ENCODE measurements around the gene EHMT1. TPM values are rescaled to one million over a fixed set of nuclear protein-coding genes. Genes with fewer than 3 reads are reported as not detected.

EHMT1 gene
- total and polyA plus RNA-seq, 2 of the 13 experiments (the other 11 are each of a cell fraction or from before 2014, with no cell fraction given), result 23.0 to 27.1 TPM

GRCh38 chr9:137709411-137710101 lies 90.8 kb downstream of the EHMT1 start:
- H3K4me2 ChIP-seq (ENCODE audit: low read depth, low read length), result no peak overlapping the region
- WGBS (ENCODE audit: low lambda C conversion rate), result 95% methylated on average over 4 of the region's 14 CpGs
- H3K9ac ChIP-seq (ENCODE audit: insufficient read depth, low read depth, low read length), result no peak overlapping the region
- TF ChIP-seq NKX3-1 (CRISPR knock-in tag; IDR thresholded peaks at IDR 0.05) (no peak), JUNB (CRISPR knock-in tag; IDR thresholded peaks at IDR 0.05; ENCODE audit: borderline replicate concordance) (no peak), ZNF644 (CRISPR knock-in tag; IDR thresholded peaks at IDR 0.05; ENCODE audit: low read depth) (no peak), KLF9 (CRISPR knock-in tag; IDR thresholded peaks at IDR 0.05; ENCODE audit: low read depth) (no peak), TEAD3 (CRISPR knock-in tag; optimal IDR thresholded peaks at IDR 0.05; ENCODE audit: borderline replicate concordance) (no peak), ZNF335 (CRISPR knock-in tag; IDR thresholded peaks at IDR 0.05) (no peak), SIX4 (CRISPR knock-in tag; IDR thresholded peaks at IDR 0.05) (no peak), POGZ (CRISPR knock-in tag; IDR thresholded peaks at IDR 0.05) (no peak), ZBTB34 (CRISPR knock-in tag; IDR thresholded peaks at IDR 0.05) (no peak), SMYD3 (CRISPR knock-in tag; IDR thresholded peaks at IDR 0.05) (no peak), KDM2A (CRISPR knock-in tag; IDR thresholded peaks at IDR 0.05; ENCODE audit: borderline replicate concordance, low read depth) (no peak), NFE2 (CRISPR knock-in tag; IDR thresholded peaks at IDR 0.05) (no peak), MATR3 (CRISPR knock-in tag; IDR thresholded peaks at IDR 0.05) (no peak)
- TF ChIP-seq, protein P1, sequence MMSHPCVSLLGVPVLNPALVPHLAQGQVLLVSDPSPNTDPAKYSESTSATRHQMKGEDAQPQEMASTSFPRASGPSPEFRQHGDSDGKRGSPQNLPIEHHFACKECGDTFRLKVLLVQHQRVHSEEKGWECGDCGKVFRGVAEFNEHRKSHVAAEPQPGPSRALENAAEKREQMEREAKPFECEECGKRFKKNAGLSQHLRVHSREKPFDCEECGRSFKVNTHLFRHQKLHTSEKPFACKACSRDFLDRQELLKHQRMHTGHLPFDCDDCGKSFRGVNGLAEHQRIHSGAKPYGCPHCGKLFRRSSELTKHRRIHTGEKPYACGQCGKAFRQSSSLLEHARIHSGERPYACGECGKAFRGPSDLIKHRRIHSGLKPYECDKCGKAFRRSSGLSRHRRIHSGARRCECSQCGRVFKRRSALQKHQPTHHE (CRISPR knock-in tag; IDR thresholded peaks at IDR 0.05; ENCODE audit: borderline replicate concordance), result no peak
- TF ChIP-seq, protein P2, sequence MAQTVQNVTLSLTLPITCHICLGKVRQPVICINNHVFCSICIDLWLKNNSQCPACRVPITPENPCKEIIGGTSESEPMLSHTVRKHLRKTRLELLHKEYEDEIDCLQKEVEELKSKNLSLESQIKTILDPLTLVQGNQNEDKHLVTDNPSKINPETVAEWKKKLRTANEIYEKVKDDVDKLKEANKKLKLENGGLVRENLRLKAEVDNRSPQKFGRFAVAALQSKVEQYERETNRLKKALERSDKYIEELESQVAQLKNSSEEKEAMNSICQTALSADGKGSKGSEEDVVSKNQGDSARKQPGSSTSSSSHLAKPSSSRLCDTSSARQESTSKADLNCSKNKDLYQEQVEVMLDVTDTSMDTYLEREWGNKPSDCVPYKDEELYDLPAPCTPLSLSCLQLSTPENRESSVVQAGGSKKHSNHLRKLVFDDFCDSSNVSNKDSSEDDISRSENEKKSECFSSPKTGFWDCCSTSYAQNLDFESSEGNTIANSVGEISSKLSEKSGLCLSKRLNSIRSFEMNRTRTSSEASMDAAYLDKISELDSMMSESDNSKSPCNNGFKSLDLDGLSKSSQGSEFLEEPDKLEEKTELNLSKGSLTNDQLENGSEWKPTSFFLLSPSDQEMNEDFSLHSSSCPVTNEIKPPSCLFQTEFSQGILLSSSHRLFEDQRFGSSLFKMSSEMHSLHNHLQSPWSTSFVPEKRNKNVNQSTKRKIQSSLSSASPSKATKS (CRISPR knock-in tag; IDR thresholded peaks at IDR 0.05), result no peak
- H2AFZ ChIP-seq (ENCODE audit: low read length), result no peak overlapping the region
- no peaks in the 10 kb centered on the region for H3K27me3 ChIP-seq (ENCODE audit: control insufficient read depth in 1 of 2, insufficient read depth in 2 of 2, low read length in 2 of 2)
- H4K20me1 ChIP-seq (ENCODE audit: insufficient read depth, low read length), result peaks cover 7% of the 10 kb centered on the region; the same call in 1 of the 2 replicates
- DNase-seq (ENCODE audit: low spot score), result no peak
- CTCF ChIA-PET (ENCODE audit: low intra/inter-chr PET ratio, low total read pairs), result no interaction called here
- H3K4me3 ChIP-seq (replicated peaks in 1 of 3; ENCODE audit: insufficient read depth in 1 of 3, low read depth in 2 of 3, low read length in 3 of 3), result no peak overlapping the region
- no peaks in the 10 kb centered on the region for H3K4me1 ChIP-seq (ENCODE audit: insufficient read depth, low read length)
- intact Hi-C loops (cut with micrococcal nuclease; ENCODE audit: unreplicated experiment) (no loop called here), in situ Hi-C loops (cut with HindIII; ENCODE audit: extremely low pct_ligation_motif_present, low pct_unique_long_range_greater_than_20kb) (no loop called here)
- no peak for FAIRE-seq
- H3K9me3 ChIP-seq (ENCODE audit: low read length), result no peaks in the 10 kb centered on the region
- POLR2A ChIA-PET, result no interaction called here
- no peak overlapping the region for H3K27ac ChIP-seq (ENCODE audit: extremely low read length, insufficient read depth, low read length)
- peaks cover 29% of the 10 kb centered on the region for H3K79me2 ChIP-seq (ENCODE audit: insufficient read depth, low read length)
- BruUV-seq (replicated peaks), result no TSS peak
- ATAC-seq, result no peak
- H3K36me3 ChIP-seq (replicated peaks in 1 of 2; ENCODE audit: control insufficient read depth in 1 of 2, insufficient read depth in 2 of 2, low read length in 2 of 2), result peaks cover 3 to 15% of the 10 kb centered on the region in 2 experiments; a peak in 3 of 5 replicates

All from HepG2 (cell line).